ENCODE data around the gene FBN3.

DNA sequence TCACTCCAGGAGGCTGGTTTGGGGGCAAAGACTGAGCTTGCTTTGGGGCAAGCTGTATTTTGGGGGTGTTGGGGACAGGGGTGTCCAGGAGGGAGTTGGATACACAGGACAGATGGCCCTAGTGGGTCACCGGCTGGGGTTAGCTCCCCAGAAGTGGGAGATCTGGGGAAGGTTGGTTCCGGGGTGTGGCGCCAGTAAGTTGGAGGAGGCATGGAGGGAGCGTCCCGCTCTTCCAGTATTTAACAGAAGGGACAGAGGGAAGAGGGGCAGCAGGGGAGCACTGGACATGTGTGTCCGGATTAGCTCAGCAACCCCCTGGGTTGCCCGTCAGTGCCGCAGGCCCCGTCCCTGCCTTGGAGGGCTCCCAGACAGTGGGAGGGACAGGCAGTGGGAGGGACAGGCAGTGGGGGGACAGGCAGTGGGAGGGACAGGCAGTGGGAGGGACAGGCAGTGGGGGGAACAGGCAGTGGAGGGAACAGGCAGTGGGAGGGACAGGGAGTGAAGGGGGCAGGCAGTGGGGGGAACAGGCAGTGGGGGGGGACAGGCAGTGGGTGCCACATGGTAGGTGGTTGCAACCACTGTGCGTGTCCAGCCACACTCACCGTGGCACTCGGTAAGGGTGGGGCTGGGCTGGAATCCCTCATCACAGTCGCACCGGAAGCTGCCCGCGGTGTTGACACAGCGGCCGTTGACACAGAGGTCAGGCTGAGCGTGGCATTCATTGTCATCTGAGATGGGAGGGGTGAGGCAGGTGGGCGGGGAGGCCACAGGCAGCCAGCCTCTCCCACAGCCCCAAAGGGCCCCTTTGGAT, 63.6 kb downstream of the FBN3 start:
- TF ChIP-seq, protein P1, sequence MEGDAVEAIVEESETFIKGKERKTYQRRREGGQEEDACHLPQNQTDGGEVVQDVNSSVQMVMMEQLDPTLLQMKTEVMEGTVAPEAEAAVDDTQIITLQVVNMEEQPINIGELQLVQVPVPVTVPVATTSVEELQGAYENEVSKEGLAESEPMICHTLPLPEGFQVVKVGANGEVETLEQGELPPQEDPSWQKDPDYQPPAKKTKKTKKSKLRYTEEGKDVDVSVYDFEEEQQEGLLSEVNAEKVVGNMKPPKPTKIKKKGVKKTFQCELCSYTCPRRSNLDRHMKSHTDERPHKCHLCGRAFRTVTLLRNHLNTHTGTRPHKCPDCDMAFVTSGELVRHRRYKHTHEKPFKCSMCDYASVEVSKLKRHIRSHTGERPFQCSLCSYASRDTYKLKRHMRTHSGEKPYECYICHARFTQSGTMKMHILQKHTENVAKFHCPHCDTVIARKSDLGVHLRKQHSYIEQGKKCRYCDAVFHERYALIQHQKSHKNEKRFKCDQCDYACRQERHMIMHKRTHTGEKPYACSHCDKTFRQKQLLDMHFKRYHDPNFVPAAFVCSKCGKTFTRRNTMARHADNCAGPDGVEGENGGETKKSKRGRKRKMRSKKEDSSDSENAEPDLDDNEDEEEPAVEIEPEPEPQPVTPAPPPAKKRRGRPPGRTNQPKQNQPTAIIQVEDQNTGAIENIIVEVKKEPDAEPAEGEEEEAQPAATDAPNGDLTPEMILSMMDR (IDR thresholded peaks at IDR 0.05) = no peak
- TF ChIP-seq POLR2A (IDR thresholded peaks at IDR 0.05) = no peak
- TF ChIP-seq POLR2AphosphoS5 (IDR thresholded peaks at IDR 0.05) = no peak

Measured in stomach (tissue), 4 donors.